A549 (cell line): Measurements from ENCODE around the gene NUDCD3. TPM values are rescaled to one million over a fixed set of nuclear protein-coding genes. Genes with fewer than 3 reads are reported as not detected.

Experiments used
- ATAC-seq, 2 experiments: fragments of 200-7000 bp in 1 of 2; fragments of >200 bp in 1 of 2; cut with Nextera tagmentation in 1 of 2; cut with Tn5 transposase in 1 of 2; 3 replicates each; pipeline versions ENCODE4 v1.8.0 to v1.9.1; 2018 to 2020; ENCODE audit warnings: mild to moderate bottlenecking in 1 of 2, moderate library complexity in 1 of 2
- CTCF ChIA-PET: fragments of 300-600 bp; sonication (Branson Sonifier 250); formaldehyde crosslinking; extraction: SDS; loops from one replicate; lab custom pipeline; 2021; ENCODE audit warnings: antibody characterized with exemption, inconsistent platforms; lab: Yijun Ruan, JAX
- POLR2A ChIA-PET: fragments of 350-600 bp; formaldehyde crosslinking; extraction: SDS; loops from one replicate; lab custom pipeline; 2021; ENCODE audit warnings: antibody characterized with exemption, inconsistent platforms; lab: Yijun Ruan, JAX
- DNase-seq, 2 experiments: peaks; one replicate each; pipeline versions ENCODE4 v3.0.0 to v3.0.0-alpha.2; 2011 to 2016; ENCODE audit warnings: low read depth in 1 of 2, low spot score in 1 of 2
- FAIRE-seq: peaks from 2 replicates; lab custom pipeline; 2011; peaks lifted over from hg19 to GRCh38; lab: Jason Lieb, UNC
- H3K27ac ChIP-seq, 2 experiments: fragments of >200 bp; sonication (Bioruptor Twin); formaldehyde crosslinking; 3 replicates each; pipeline ENCODE4 v1.5.1; 2016 to 2017
- H3K4me1 ChIP-seq: fragments of >200 bp; sonication (Bioruptor Twin); formaldehyde crosslinking; 3 replicates; pipeline ENCODE4 v1.6.1; 2016
- H3K4me2 ChIP-seq: fragments of >200 bp; sonication (Bioruptor Twin); formaldehyde crosslinking; 3 replicates; pipeline ENCODE4 v1.6.1; 2016
- H3K4me3 ChIP-seq: fragments of >200 bp; sonication (Bioruptor Twin); formaldehyde crosslinking; 3 replicates; pipeline ENCODE4 v1.5.1; 2016
- H3K9me3 ChIP-seq: fragments of >200 bp; sonication (Bioruptor Twin); formaldehyde crosslinking; 3 replicates; pipeline ENCODE4 v1.6.1; 2016
- BHLHE40 ChIP-seq: IDR thresholded peaks from 2 replicates; pipeline ENCODE4 v1.6.1; 2012; ENCODE audit warnings: low read depth, low read length, inconsistent platforms
- CBX2 ChIP-seq: fragments of 200-600 bp; sonication (generic); IDR thresholded peaks from 2 replicates; pipeline ENCODE4 v1.6.1; 2016; ENCODE audit warnings: low read depth, mild to moderate bottlenecking, borderline replicate concordance
- CBX8 ChIP-seq: fragments of 200-600 bp; sonication (generic); IDR thresholded peaks from 2 replicates; pipeline ENCODE4 v1.6.1; 2016
- CEBPB ChIP-seq, 2 experiments: fragments of >200 bp in 1 of 2; sonication (Bioruptor Twin) in 1 of 2; formaldehyde crosslinking in 1 of 2; IDR thresholded peaks; 2 replicates each; pipeline ENCODE4 v1.6.1; 2012 to 2016
- CHD2 ChIP-seq: fragments of 150-350 bp; IDR thresholded peaks from 2 replicates; pipeline ENCODE4 v1.6.1; 2014; ENCODE audit warnings: low read length; ENCODE audit not compliant: partially characterized antibody
- CHD4 ChIP-seq: fragments of 200-600 bp; sonication (generic); IDR thresholded peaks from 2 replicates; pipeline ENCODE4 v1.6.1; 2016; ENCODE audit warnings: antibody characterized with exemption, mild to moderate bottlenecking, borderline replicate concordance
- HDAC2 ChIP-seq: fragments of 200-600 bp; sonication (generic); IDR thresholded peaks from 2 replicates; pipeline ENCODE4 v1.6.1; 2016
- HEYL ChIP-seq: fragments of 250-450 bp; sonication (Bioruptor Pico); IDR thresholded peaks from 2 replicates; pipeline ENCODE4 v1.8.0; 2021; ENCODE audit warnings: mild to moderate bottlenecking, moderate library complexity
- HOXB5 ChIP-seq: fragments of 250-450 bp; sonication (Bioruptor Pico); IDR thresholded peaks from 2 replicates; pipeline ENCODE4 v1.5.0; 2020; ENCODE audit warnings: mild to moderate bottlenecking, moderate library complexity
- JUNB ChIP-seq: fragments of >200 bp; sonication (Bioruptor Twin); formaldehyde crosslinking; IDR thresholded peaks from 2 replicates; pipeline ENCODE4 v1.6.1; 2016
- MYC ChIP-seq: IDR thresholded peaks from 2 replicates; pipeline ENCODE4 v1.6.1; 2012; ENCODE audit warnings: mild to moderate bottlenecking, inconsistent platforms, low read length, improper control_type of control experiment, borderline replicate concordance
- RAD21 ChIP-seq, 2 experiments: fragments of >200 bp in 1 of 2; sonication (Bioruptor Twin) in 1 of 2; formaldehyde crosslinking in 1 of 2; IDR thresholded peaks in 1 of 2; conservative IDR thresholded peaks in 1 of 2; 2 replicates in 1 of 2; 3 replicates in 1 of 2; pipeline ENCODE4 v1.6.1; 2012 to 2018; ENCODE audit warnings: inconsistent platforms in 1 of 2
- RCOR1 ChIP-seq: fragments of 150-350 bp; IDR thresholded peaks from 2 replicates; pipeline ENCODE4 v1.6.1; 2014; ENCODE audit warnings: antibody characterized with exemption, low read length, low read depth
- RNF2 ChIP-seq: fragments of 200-600 bp; sonication (generic); IDR thresholded peaks from 2 replicates; pipeline ENCODE4 v1.6.1; 2016; ENCODE audit warnings: low read depth, mild to moderate bottlenecking, antibody characterized with exemption, moderate library complexity, borderline replicate concordance
- SMC3 ChIP-seq: fragments of >200 bp; sonication (Bioruptor Twin); formaldehyde crosslinking; IDR thresholded peaks from 3 replicates; pipeline ENCODE4 v1.6.1; 2018; ENCODE audit warnings: inconsistent platforms
- TFCP2L1 ChIP-seq: fragments of 250-450 bp; sonication (Bioruptor Pico); IDR thresholded peaks from 2 replicates; pipeline ENCODE4 v1.5.0; 2021; ENCODE audit warnings: mild to moderate bottlenecking
- TP53 ChIP-seq: fragments of 250-450 bp; sonication (Bioruptor Pico); IDR thresholded peaks from 2 replicates; pipeline ENCODE4 v1.5.0; 2021; ENCODE audit warnings: mild to moderate bottlenecking, moderate library complexity
- ZC3H11A ChIP-seq: fragments of 450-650 bp; IDR thresholded peaks from 2 replicates; pipeline ENCODE4 v1.6.1; 2014; ENCODE audit warnings: antibody characterized with exemption, mild to moderate bottlenecking
- ZFP36 ChIP-seq: fragments of 450-650 bp; IDR thresholded peaks from 2 replicates; pipeline ENCODE4 v1.6.1; 2014; ENCODE audit warnings: borderline replicate concordance; ENCODE audit not compliant: partially characterized antibody
- WGBS: methylation state at CpG from one replicate; pipeline ENCODE4 v1.1.6; 2017; ENCODE audit errors: missing lambda C conversion rate; 5-methylcytosine and 5-hydroxymethylcytosine counted together
- polyA plus RNA-seq, 4 experiments: library from polyadenylated mRNA; depleted of rRNA in 3 of 4; stranded (reverse); fragments of >200 nt; fragmentation: RNase III in 1 of 4; extraction: RNeasy Plus Mini Kit Qiagen cat#74134 plus additional on column Dnase treatment in 1 of 4; gene quantifications; 2 replicates in 3 of 4; 3 replicates in 1 of 4; pipeline ENCODE4 v1.2.3, GENCODE V29; 2011 to 2017
- TF ChIP-seq, protein P1 (sequence below): fragments of >200 bp; sonication (Bioruptor Twin); formaldehyde crosslinking; IDR thresholded peaks from 3 replicates; pipeline ENCODE4 v1.5.1; 2016
- TF ChIP-seq, protein P2 (sequence below): fragments of 150-350 bp; IDR thresholded peaks from 2 replicates; pipeline ENCODE4 v1.6.1; 2014; ENCODE audit warnings: low read depth, mild to moderate bottlenecking, low read length
- TF ChIP-seq, protein P3 (sequence below): fragments of 250-450 bp; sonication (Bioruptor Pico); IDR thresholded peaks from 2 replicates; pipeline ENCODE4 v1.5.0; 2021; ENCODE audit warnings: mild to moderate bottlenecking, moderate library complexity, borderline replicate concordance

The NUDCD3 gene
- polyA plus RNA-seq, 2 of the 4 experiments (the other 2 are of a cell fraction) = 44.3 to 66.3 TPM

DNA sequence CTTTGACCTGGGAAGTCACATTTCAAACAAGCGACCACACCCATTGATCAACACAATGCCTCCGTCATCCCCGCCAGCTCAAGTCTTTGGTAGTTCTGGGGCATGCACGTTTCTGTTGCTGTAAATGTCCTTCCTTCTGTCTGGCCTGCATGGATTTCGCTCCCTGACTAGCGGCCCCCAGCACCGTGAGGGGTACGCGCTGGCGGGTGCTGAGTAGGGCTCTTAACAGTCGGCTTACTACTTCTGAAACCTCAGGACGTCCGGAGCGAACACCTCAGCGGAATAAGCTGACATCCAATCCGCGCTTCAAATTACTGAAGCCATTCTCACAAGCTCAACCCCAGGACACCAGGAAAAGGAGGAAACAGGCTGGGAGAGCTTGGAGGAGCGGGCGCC, 505 bp downstream of the NUDCD3 start (continued):
- TF ChIP-seq, protein P1, sequence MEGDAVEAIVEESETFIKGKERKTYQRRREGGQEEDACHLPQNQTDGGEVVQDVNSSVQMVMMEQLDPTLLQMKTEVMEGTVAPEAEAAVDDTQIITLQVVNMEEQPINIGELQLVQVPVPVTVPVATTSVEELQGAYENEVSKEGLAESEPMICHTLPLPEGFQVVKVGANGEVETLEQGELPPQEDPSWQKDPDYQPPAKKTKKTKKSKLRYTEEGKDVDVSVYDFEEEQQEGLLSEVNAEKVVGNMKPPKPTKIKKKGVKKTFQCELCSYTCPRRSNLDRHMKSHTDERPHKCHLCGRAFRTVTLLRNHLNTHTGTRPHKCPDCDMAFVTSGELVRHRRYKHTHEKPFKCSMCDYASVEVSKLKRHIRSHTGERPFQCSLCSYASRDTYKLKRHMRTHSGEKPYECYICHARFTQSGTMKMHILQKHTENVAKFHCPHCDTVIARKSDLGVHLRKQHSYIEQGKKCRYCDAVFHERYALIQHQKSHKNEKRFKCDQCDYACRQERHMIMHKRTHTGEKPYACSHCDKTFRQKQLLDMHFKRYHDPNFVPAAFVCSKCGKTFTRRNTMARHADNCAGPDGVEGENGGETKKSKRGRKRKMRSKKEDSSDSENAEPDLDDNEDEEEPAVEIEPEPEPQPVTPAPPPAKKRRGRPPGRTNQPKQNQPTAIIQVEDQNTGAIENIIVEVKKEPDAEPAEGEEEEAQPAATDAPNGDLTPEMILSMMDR = no peak
- TF ChIP-seq ZC3H11A = no peak

DNA sequence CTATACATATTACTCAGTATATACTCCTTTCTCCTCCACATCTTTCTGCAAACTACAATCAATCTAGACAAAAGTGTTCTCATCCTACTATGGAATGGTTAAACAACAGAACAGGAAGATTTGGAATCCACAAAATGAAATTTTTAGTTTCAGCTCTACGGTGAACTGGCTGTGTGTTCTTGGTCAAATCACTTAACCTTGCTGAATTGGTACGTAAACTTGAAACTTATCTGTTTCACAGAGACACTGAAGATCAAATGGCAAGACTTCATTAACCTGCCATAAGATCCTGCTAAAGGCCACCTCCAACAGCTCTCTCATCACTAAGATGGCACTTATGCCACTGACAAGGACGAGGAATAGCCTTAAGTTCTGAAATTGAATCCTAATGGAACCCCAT, 1.5 kb downstream of the NUDCD3 start:
- DNase-seq (no peak), FAIRE-seq (no peak), ATAC-seq (no peak)
- ChIA-PET POLR2A (no interaction called here), CTCF (interaction anchor here (2.1 to 2.3 kb wide), 2 partner anchors 13 to 76 kb away, joined by 8 to 17 read pairs; no protein-coding TSS in a partner anchor)
- no peak for TF ChIP-seq SMC3
- TF ChIP-seq RCOR1 = no peak
- no peak for TF ChIP-seq CHD2
- TF ChIP-seq HOXB5 (CRISPR knock-in tag) = no peak
- TF ChIP-seq CHD4 = no peak
- TF ChIP-seq, protein P2, sequence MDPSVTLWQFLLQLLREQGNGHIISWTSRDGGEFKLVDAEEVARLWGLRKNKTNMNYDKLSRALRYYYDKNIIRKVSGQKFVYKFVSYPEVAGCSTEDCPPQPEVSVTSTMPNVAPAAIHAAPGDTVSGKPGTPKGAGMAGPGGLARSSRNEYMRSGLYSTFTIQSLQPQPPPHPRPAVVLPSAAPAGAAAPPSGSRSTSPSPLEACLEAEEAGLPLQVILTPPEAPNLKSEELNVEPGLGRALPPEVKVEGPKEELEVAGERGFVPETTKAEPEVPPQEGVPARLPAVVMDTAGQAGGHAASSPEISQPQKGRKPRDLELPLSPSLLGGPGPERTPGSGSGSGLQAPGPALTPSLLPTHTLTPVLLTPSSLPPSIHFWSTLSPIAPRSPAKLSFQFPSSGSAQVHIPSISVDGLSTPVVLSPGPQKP = no peak
- no peak for TF ChIP-seq RNF2
- no peak for TF ChIP-seq TFCP2L1 (CRISPR knock-in tag)
- peak overlapping the region; percentile 88 for H3K4me3 ChIP-seq
- 82% methylated on average over 3 of the region's 3 CpGs for WGBS
- peaks cover 5% of the 10 kb centered on the region; the same call in 2 of the 3 replicates for H3K9me3 ChIP-seq
- H3K4me2 ChIP-seq = peak overlapping the region; percentile 96
- H3K4me1 ChIP-seq = peaks cover 13% of the 10 kb centered on the region
- no peak overlapping the region for H3K27ac ChIP-seq

DNA sequence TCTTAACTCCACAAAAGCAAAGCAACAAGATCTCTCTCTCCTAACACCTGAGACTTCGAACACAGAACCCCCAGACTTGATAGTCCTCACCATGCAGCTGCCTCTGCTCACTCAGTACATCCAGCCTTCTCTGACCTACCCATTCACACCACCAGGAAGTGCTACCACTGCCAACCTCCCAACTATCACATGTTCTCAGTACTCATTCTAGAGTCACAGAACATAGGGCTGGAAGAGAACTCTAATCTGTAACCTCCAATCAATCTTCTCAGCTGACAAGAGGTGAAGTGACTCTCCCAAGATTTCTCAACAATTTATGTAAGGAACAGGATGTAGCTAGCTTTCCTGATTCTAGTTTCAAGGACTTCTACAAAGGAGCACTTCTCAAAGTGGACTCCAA, 3.8 kb downstream of the NUDCD3 start:
- Histone ChIP-seq H3K4me1 (peaks cover 13% of the 10 kb centered on the region), H3K4me3 (no peak overlapping the region), H3K9me3 (peaks cover 14% of the 10 kb centered on the region; the same call in 2 of the 3 replicates), H3K4me2 (no peak overlapping the region), H3K27ac (no peak overlapping the region)
- ATAC-seq (no peak), FAIRE-seq (no peak), DNase-seq (peak in 1 of 2 experiments; percentile 18)
- WGBS = 100% methylated on average over 1 of the region's 1 CpG
- POLR2A ChIA-PET = no interaction called here
- TF ChIP-seq TP53 (CRISPR knock-in tag) = no peak
- no peak for TF ChIP-seq RAD21 (conservative IDR thresholded peaks at IDR 0.05 in 1 of 2, IDR thresholded peaks at IDR 0.05 in 1 of 2)
- TF ChIP-seq HEYL (CRISPR knock-in tag) = no peak
- no peak for TF ChIP-seq CBX2
- CTCF ChIA-PET = no interaction called here

DNA sequence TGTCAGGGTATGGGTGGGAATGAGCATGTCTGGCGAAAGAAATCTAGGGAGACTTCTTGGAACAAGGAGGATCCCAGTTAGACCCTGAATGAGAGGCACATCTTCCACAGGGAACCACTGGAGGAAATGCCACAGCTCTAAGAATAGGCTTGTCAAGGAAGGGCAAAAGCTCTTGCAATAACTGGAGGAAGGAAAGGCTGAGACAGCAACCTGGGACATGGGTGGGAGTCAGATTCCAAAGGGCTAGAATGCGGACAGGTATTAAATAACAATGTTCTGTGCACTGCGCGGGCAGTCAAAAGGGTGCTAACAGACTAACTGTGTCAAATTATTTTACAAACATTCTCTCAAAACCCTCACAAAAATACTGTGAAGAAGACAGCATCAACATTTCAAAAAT, 4.5 kb downstream of the NUDCD3 start:
- ATAC-seq (no peak), FAIRE-seq (no peak), DNase-seq (no peak)
- peaks cover 14% of the 10 kb centered on the region; the same call in 2 of the 3 replicates for H3K9me3 ChIP-seq
- peaks cover 13% of the 10 kb centered on the region for H3K4me1 ChIP-seq
- no peak overlapping the region for H3K4me3 ChIP-seq
- WGBS = 93% methylated on average over 4 of the region's 4 CpGs
- POLR2A ChIA-PET = no interaction called here
- H3K27ac ChIP-seq = no peak overlapping the region
- H3K4me2 ChIP-seq = no peak overlapping the region
- CTCF ChIA-PET = interaction anchor here (0.7 kb wide), 1 partner anchor 245 kb away, joined by 3 read pairs; no protein-coding TSS in a partner anchor
- TF ChIP-seq TP53 (CRISPR knock-in tag) (no peak), CHD4 (no peak), JUNB (no peak), ZFP36 (no peak), MYC (no peak), HOXB5 (CRISPR knock-in tag) (no peak), BHLHE40 (no peak), CBX2 (no peak), CEBPB (IDR thresholded peaks at IDR 0.05) (no peak), CBX8 (no peak), HDAC2 (no peak)
- TF ChIP-seq, protein P3, sequence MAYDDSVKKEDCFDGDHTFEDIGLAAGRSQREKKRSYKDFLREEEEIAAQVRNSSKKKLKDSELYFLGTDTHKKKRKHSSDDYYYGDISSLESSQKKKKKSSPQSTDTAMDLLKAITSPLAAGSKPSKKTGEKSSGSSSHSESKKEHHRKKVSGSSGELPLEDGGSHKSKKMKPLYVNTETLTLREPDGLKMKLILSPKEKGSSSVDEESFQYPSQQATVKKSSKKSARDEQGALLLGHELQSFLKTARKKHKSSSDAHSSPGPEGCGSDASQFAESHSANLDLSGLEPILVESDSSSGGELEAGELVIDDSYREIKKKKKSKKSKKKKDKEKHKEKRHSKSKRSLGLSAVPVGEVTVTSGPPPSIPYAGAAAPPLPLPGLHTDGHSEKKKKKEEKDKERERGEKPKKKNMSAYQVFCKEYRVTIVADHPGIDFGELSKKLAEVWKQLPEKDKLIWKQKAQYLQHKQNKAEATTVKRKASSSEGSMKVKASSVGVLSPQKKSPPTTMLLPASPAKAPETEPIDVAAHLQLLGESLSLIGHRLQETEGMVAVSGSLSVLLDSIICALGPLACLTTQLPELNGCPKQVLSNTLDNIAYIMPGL (CRISPR knock-in tag) = no peak
- TF ChIP-seq, protein P1 = no peak
